Measurements from ENCODE around the gene NDUFB5.
"Not testable (repeated sequence)": the region's sequence is repeated elsewhere in the genome, so short reads cannot be mapped to it uniquely, and the experiment has no call there.

NDUFB5 gene

GRCh38 chr3:179630753-179631451 is 26.3 kb downstream of the NDUFB5 start:
- DNase-seq (ENCODE audit: low spot score): no peak

GRCh38 chr3:179640469-179640868 is 35.9 kb downstream of the NDUFB5 start:
- no peak for DNase-seq (ENCODE audit: low spot score)

- DNase-seq (ENCODE audit: low spot score): no peak
Measured at GRCh38 chr3:179642871-179643270, 38.3 kb downstream of the NDUFB5 start.

- DNase-seq (ENCODE audit: low spot score): not testable (repeated sequence)
Measured at GRCh38 chr3:179643837-179644236, 39.2 kb downstream of the NDUFB5 start.

GRCh38 chr3:179646177-179646576 is 41.6 kb downstream of the NDUFB5 start:
- no peak for DNase-seq (ENCODE audit: low spot score)

GRCh38 chr3:179651687-179652446 is 47.3 kb downstream of the NDUFB5 start:
- no peak for DNase-seq (ENCODE audit: low spot score)

- peak; percentile 66 for DNase-seq (ENCODE audit: low spot score)
Measured at GRCh38 chr3:179652447-179653095, 48.0 kb downstream of the NDUFB5 start, which contains the start of gene USP13. Gene USP13, plus strand, starts transcription at chr3:179653040. Its CDS starts 186 bp downstream, at chr3:179653226.

GRCh38 chr3:179653096-179653797 is 48.7 kb downstream of the NDUFB5 start:
- peak; percentile 65 for DNase-seq (ENCODE audit: low spot score)

GRCh38 chr3:179655236-179655635 is 50.6 kb downstream of the NDUFB5 start:
- DNase-seq (ENCODE audit: low spot score): no peak

- no peak for DNase-seq (ENCODE audit: low spot score)
Measured at GRCh38 chr3:179658606-179659005, 54.0 kb downstream of the NDUFB5 start.

GRCh38 chr3:179660872-179661271 is 56.3 kb downstream of the NDUFB5 start:
- no peak for DNase-seq (ENCODE audit: low spot score)

- DNase-seq (ENCODE audit: low spot score): no peak
Measured at GRCh38 chr3:179661777-179662176, 57.2 kb downstream of the NDUFB5 start.

GRCh38 chr3:179663093-179663492 is 58.5 kb downstream of the NDUFB5 start:
- DNase-seq (ENCODE audit: low spot score): peak; percentile 35

GRCh38 chr3:179666030-179666429 is 61.4 kb downstream of the NDUFB5 start:
- no peak for DNase-seq (ENCODE audit: low spot score)

GRCh38 chr3:179666436-179667035 is 61.9 kb downstream of the NDUFB5 start:
- no peak for DNase-seq (ENCODE audit: low spot score)

- no peak for DNase-seq (ENCODE audit: low spot score)
Measured at GRCh38 chr3:179668429-179668828, 63.8 kb downstream of the NDUFB5 start.

- no peak for DNase-seq (ENCODE audit: low spot score)
Measured at GRCh38 chr3:179670311-179670710, 65.7 kb downstream of the NDUFB5 start.

GRCh38 chr3:179671309-179671708 is 66.7 kb downstream of the NDUFB5 start:
- DNase-seq (ENCODE audit: low spot score): no peak

GRCh38 chr3:179671747-179672242 is 67.2 kb downstream of the NDUFB5 start:
- DNase-seq (ENCODE audit: low spot score): no peak

- no peak for DNase-seq (ENCODE audit: low spot score)
Measured at GRCh38 chr3:179672918-179673317, 68.3 kb downstream of the NDUFB5 start.

GRCh38 chr3:179673523-179673922 is 68.9 kb downstream of the NDUFB5 start:
- no peak for DNase-seq (ENCODE audit: low spot score)

- DNase-seq (ENCODE audit: low spot score): no peak
Measured at GRCh38 chr3:179676081-179676480, 71.5 kb downstream of the NDUFB5 start.

All from COLO829 (cell line).